DOHH2 (cell line): ENCODE results near the gene USP35.

ENCODE experiments used
- H3F3A ChIP-seq: fragments of 200-600 bp; sonication (generic), shearing (Covaris generic); 2 replicates; pipeline ENCODE4 v1.6.0; 2016; ENCODE audit warnings: antibody characterized with exemption, mild to moderate bottlenecking; ENCODE audit not compliant: control insufficient read depth, insufficient read depth
- H3K27ac ChIP-seq: fragments of 200-600 bp; sonication (generic); 2 replicates; pipeline ENCODE4 v1.5.1; 2014; ENCODE audit warnings: low read depth, mild to moderate bottlenecking, low read length, moderate library complexity
- H3K27me3 ChIP-seq: fragments of 200-600 bp; sonication (generic); 2 replicates; pipeline ENCODE4 v1.6.1; 2014; ENCODE audit warnings: mild to moderate bottlenecking, low read length, mixed read lengths; ENCODE audit not compliant: control insufficient read depth
- H3K36me3 ChIP-seq: fragments of 200-600 bp; sonication (generic); 2 replicates; pipeline ENCODE4 v1.6.1; 2014; ENCODE audit warnings: mild to moderate bottlenecking, low read length, moderate library complexity, mixed read lengths; ENCODE audit not compliant: control insufficient read depth
- H3K4me1 ChIP-seq: fragments of 200-600 bp; sonication (generic); 2 replicates; pipeline ENCODE4 v1.6.1; 2014; ENCODE audit warnings: mild to moderate bottlenecking, low read length, mixed read lengths; ENCODE audit not compliant: control insufficient read depth
- H3K4me2 ChIP-seq: fragments of 200-600 bp; sonication (generic); 2 replicates; pipeline ENCODE4 v1.6.0; 2014; ENCODE audit warnings: mild to moderate bottlenecking, low read length, moderate library complexity
- H3K4me3 ChIP-seq: fragments of 200-600 bp; sonication (generic); 2 replicates; pipeline ENCODE4 v1.5.1; 2014; ENCODE audit warnings: mild to moderate bottlenecking, low read length, mixed read lengths
- H3K79me2 ChIP-seq: fragments of 200-600 bp; sonication (generic); 2 replicates; pipeline ENCODE4 v1.6.1; 2014; ENCODE audit warnings: mild to moderate bottlenecking, low read length, mixed read lengths; ENCODE audit not compliant: control insufficient read depth
- H3K9me2 ChIP-seq: fragments of 200-600 bp; sonication (generic); replicated peaks from 2 replicates; pipeline ENCODE4 v1.6.1; 2014; ENCODE audit warnings: mild to moderate bottlenecking, low read length, mixed read lengths; ENCODE audit not compliant: control insufficient read depth
- H3K9me3 ChIP-seq: fragments of 200-600 bp; sonication (generic); 2 replicates; pipeline ENCODE4 v1.6.1; 2014; ENCODE audit warnings: antibody characterized with exemption, low read length, mixed read lengths; ENCODE audit not compliant: control insufficient read depth, insufficient read depth
- H4K20me1 ChIP-seq: fragments of 200-600 bp; sonication (generic); 2 replicates; pipeline ENCODE4 v1.6.0; 2014; ENCODE audit warnings: low read depth, mild to moderate bottlenecking, antibody characterized with exemption, low read length, moderate library complexity; ENCODE audit not compliant: control insufficient read depth, insufficient read depth
- CTCF ChIP-seq: fragments of 200-600 bp; sonication (generic); IDR thresholded peaks from one replicate; pipeline ENCODE4 v1.5.1; 2014; ENCODE audit warnings: antibody characterized with exemption, mild to moderate bottlenecking, low read depth, low read length; ENCODE audit not compliant: poor library complexity, severe bottlenecking
- EZH2phosphoT487 ChIP-seq: fragments of 200-600 bp; sonication (generic); IDR thresholded peaks from 2 replicates; pipeline ENCODE4 v1.6.1; 2017; ENCODE audit warnings: borderline replicate concordance, mild to moderate bottlenecking, antibody characterized with exemption, low read length, moderate library complexity, mixed read lengths

USP35 gene

GRCh38 chr11:78211565-78211964 is 22.8 kb downstream of the USP35 start:
- TF ChIP-seq CTCF (no peak), EZH2phosphoT487 (no peak)
- Histone ChIP-seq H3K4me1 (no peaks in the 10 kb centered on the region), H3K9me3 (no peaks in the 10 kb centered on the region), H3K36me3 (no peaks in the 10 kb centered on the region), H3K79me2 (no peaks in the 10 kb centered on the region), H3K4me2 (no peak overlapping the region), H3K27me3 (no peaks in the 10 kb centered on the region), H4K20me1 (no peaks in the 10 kb centered on the region), H3F3A (no peaks in the 10 kb centered on the region), H3K27ac (no peak overlapping the region), H3K9me2 (no peaks in the 10 kb centered on the region), H3K4me3 (no peak overlapping the region)

- H3K27ac ChIP-seq, result no peak overlapping the region
- H3K4me3 ChIP-seq, result no peak overlapping the region
- H3K9me3 ChIP-seq, result no peaks in the 10 kb centered on the region
- H3F3A ChIP-seq, result no peaks in the 10 kb centered on the region
- TF ChIP-seq EZH2phosphoT487, result no peak
- no peak for TF ChIP-seq CTCF
- H4K20me1 ChIP-seq, result no peaks in the 10 kb centered on the region
- H3K36me3 ChIP-seq, result no peaks in the 10 kb centered on the region
- no peaks in the 10 kb centered on the region for H3K4me1 ChIP-seq
- H3K27me3 ChIP-seq, result no peaks in the 10 kb centered on the region
- no peaks in the 10 kb centered on the region for H3K9me2 ChIP-seq
- no peak overlapping the region for H3K4me2 ChIP-seq
- H3K79me2 ChIP-seq, result no peaks in the 10 kb centered on the region
These were observed 24.1 kb downstream of the USP35 start for GRCh38 chr11:78212586-78213371.

- TF ChIP-seq CTCF (no peak), EZH2phosphoT487 (no peak)
- H3K9me3 ChIP-seq, result no peaks in the 10 kb centered on the region
- H4K20me1 ChIP-seq, result no peaks in the 10 kb centered on the region
- H3K27ac ChIP-seq, result no peak overlapping the region
- no peaks in the 10 kb centered on the region for H3K27me3 ChIP-seq
- H3F3A ChIP-seq, result no peaks in the 10 kb centered on the region
- H3K4me1 ChIP-seq, result no peaks in the 10 kb centered on the region
- H3K4me3 ChIP-seq, result no peak overlapping the region
- H3K79me2 ChIP-seq, result no peaks in the 10 kb centered on the region
- no peaks in the 10 kb centered on the region for H3K9me2 ChIP-seq
- H3K36me3 ChIP-seq, result no peaks in the 10 kb centered on the region
- no peak overlapping the region for H3K4me2 ChIP-seq
These were observed 25.0 kb downstream of the USP35 start for GRCh38 chr11:78213526-78214330.
